Measurements from ENCODE around the gene PPM1L. TPM values are rescaled to one million over a fixed set of nuclear protein-coding genes. Genes with fewer than 3 reads are reported as not detected.

Gene PPM1L
- total and polyA plus RNA-seq, 7 donors = 6.2 to 76.1 (median 66.0) TPM

DNA sequence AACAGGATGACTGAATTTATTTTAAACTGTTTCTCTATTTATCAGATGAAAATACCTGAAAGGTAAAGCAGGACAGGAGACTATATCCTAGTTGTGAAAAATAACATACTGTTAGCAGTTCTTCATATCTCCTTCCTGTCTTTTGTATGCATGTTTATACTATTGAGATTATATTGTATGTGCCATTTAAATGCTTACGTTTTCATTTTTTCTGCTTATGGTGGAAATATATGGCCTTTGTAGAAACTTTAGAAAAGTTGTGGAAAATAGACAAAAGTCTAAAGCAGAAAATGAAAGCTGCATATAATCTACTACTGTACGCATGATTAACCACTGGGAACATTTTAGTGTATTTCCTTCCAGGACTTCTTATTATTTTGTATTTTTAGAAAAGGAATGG, 2.1 kb upstream of the PPM1L start:
- peaks cover 13% of the 10 kb centered on the region for H3K4me1 ChIP-seq
- TF ChIP-seq, protein P1, sequence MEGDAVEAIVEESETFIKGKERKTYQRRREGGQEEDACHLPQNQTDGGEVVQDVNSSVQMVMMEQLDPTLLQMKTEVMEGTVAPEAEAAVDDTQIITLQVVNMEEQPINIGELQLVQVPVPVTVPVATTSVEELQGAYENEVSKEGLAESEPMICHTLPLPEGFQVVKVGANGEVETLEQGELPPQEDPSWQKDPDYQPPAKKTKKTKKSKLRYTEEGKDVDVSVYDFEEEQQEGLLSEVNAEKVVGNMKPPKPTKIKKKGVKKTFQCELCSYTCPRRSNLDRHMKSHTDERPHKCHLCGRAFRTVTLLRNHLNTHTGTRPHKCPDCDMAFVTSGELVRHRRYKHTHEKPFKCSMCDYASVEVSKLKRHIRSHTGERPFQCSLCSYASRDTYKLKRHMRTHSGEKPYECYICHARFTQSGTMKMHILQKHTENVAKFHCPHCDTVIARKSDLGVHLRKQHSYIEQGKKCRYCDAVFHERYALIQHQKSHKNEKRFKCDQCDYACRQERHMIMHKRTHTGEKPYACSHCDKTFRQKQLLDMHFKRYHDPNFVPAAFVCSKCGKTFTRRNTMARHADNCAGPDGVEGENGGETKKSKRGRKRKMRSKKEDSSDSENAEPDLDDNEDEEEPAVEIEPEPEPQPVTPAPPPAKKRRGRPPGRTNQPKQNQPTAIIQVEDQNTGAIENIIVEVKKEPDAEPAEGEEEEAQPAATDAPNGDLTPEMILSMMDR (IDR thresholded peaks at IDR 0.05) = no peak
- H3K4me3 ChIP-seq = peak overlapping the region; percentile 89
- WGBS, 3 donors = 20 to 25% (median 24%) methylated on average over 2 of the region's 2 CpGs
- ATAC-seq (no peak), DNase-seq (no peak)
- peak overlapping the region; percentile 89 for H3K27ac ChIP-seq
- no peaks in the 10 kb centered on the region for H3K9me3 ChIP-seq
- intact Hi-C loops (cut with DNase I) = loop anchor here in 1 of 2 donors (5.0 to 10.0 kb wide), 2 partner anchors 47 to 131 kb away; no protein-coding TSS in a partner anchor
- H3K27me3 ChIP-seq (ENCODE audit: insufficient read depth in 3 of 3, low read length in 2 of 3) = no peaks in the 10 kb centered on the region
- no peaks in the 10 kb centered on the region for H3K36me3 ChIP-seq (ENCODE audit: insufficient read depth in 1 of 2, low read depth in 1 of 2)

- ATAC-seq (peak; percentile 1 to 26 (median 6)), DNase-seq (peak; percentile 20 to 60)
- WGBS, 3 donors = 0% methylated on average over 27 of the region's 27 CpGs
Measured at GRCh38 chr3:160754371-160754854, 1.6 kb upstream of the PPM1L start.

DNA sequence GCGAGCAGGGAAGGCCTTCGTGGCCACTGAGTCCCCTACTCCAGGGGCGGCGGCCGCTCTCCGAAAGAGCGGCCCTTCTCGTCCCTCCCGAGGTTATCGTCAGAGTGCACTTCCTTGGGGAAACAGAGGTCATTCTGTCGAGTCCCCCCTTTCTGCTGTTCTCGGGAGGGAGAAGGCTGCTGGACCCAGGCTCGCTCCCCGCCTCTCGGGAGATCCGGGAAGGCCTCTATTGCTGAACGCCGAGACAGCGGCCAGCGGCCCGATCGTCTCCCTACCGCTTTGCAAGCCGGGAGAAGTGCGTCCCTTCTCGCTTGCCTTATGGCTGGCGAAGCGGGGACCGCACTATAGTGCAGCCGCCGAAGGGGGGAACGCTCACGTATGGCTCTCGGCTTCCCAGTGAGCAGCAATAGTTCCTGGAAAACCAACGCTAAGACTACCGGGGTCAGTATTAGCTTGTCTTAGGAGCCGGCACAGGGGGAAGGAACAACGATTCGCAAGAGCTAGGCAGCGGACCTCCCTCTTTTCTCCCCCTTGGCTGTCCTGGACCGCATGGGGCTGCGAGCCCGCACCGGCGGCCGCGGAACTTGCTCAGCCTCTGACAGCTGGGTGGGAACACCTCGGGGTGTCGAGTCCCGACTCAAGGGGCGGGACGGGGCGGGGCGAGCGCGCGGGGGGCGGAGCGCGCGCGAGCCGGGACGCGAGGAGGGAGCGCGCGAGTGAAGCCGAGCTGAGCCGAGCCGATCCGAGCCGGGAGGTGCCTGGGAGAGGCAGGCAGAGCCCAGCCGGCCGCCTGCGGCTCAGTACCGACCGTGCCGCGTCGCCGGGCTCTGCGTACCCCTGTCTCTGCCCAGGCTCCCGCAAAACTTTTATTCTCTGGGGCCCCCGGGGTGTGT, 930 bp upstream of the PPM1L start:
- H3K36me3 ChIP-seq (ENCODE audit: insufficient read depth in 1 of 2, low read depth in 1 of 2) = no peaks in the 10 kb centered on the region
- peak overlapping the region; percentile 89 for H3K27ac ChIP-seq
- no peaks in the 10 kb centered on the region for H3K27me3 ChIP-seq (ENCODE audit: insufficient read depth in 3 of 3, low read length in 2 of 3)
- H3K4me1 ChIP-seq = peaks cover 17% of the 10 kb centered on the region
- WGBS, 3 donors = 0% methylated on average over 70 to 85 of the region's 85 CpGs
- intact Hi-C loops (cut with DNase I) = loop anchor here (1.0 to 10.0 kb wide), 7 partner anchors 48 to 187 kb away; no protein-coding TSS in a partner anchor
- H3K9me3 ChIP-seq = no peaks in the 10 kb centered on the region
- ATAC-seq = peak; percentile 85 to 94 (median 91)
- TF ChIP-seq, protein P1 (IDR thresholded peaks at IDR 0.05) = no peak
- peak overlapping the region; percentile 89 for H3K4me3 ChIP-seq
- DNase-seq = peak; percentile 94 to 96

More at GRCh38 chr3:160754371-160754854, 1.6 kb upstream of the PPM1L start:
- Histone ChIP-seq H3K27ac (peak overlapping the region; percentile 89), H3K36me3 (ENCODE audit: insufficient read depth in 1 of 2, low read depth in 1 of 2) (no peaks in the 10 kb centered on the region), H3K4me3 (peak overlapping the region; percentile 89), H3K9me3 (no peaks in the 10 kb centered on the region), H3K4me1 (peaks cover 13% of the 10 kb centered on the region), H3K27me3 (ENCODE audit: insufficient read depth in 3 of 3, low read length in 2 of 3) (no peaks in the 10 kb centered on the region)
- intact Hi-C loops (cut with DNase I) = loop anchor here in 1 of 2 donors (5.0 to 10.0 kb wide), 2 partner anchors 47 to 130 kb away; no protein-coding TSS in a partner anchor
- TF ChIP-seq, protein P1 (IDR thresholded peaks at IDR 0.05) = no peak

GRCh38 chr3:160757233-160758106, 1.4 kb downstream of the PPM1L start:
- H3K4me1 ChIP-seq = peaks cover 28% of the 10 kb centered on the region
- DNase-seq (peak; percentile 15 to 74), ATAC-seq (peak in 1 of 4 donors; percentile 27)
- H3K9me3 ChIP-seq = no peaks in the 10 kb centered on the region
- TF ChIP-seq, protein P1 (IDR thresholded peaks at IDR 0.05) = no peak
- no peaks in the 10 kb centered on the region for H3K27me3 ChIP-seq (ENCODE audit: insufficient read depth in 3 of 3, low read length in 2 of 3)
- H3K36me3 ChIP-seq (ENCODE audit: insufficient read depth in 1 of 2, low read depth in 1 of 2) = no peaks in the 10 kb centered on the region
- peak overlapping the region; percentile 89 for H3K27ac ChIP-seq
- H3K4me3 ChIP-seq = peak overlapping the region; percentile 89
- intact Hi-C loops (cut with DNase I) = loop anchor here (5.0 to 10.0 kb wide), 6 partner anchors 50 to 185 kb away; no protein-coding TSS in a partner anchor
- 24 to 39% (median 31%) methylated on average over 20 of the region's 20 CpGs for WGBS, 3 donors

Data from psoas muscle (tissue), 8 donors.